ENCODE measurements around the gene AMD1. TPM values are rescaled to one million over a fixed set of nuclear protein-coding genes. Genes with fewer than 3 reads are reported as not detected.

AMD1 gene
- total and polyA plus RNA-seq, 9 of the 15 experiments (the other 6 are each of a cell fraction or from before 2014, with no cell fraction given), result 60.0 to 151 (median 85.6) TPM

- peak; percentile 51; the same call in 1 of the 2 replicates for TF ChIP-seq ARID1B (IDR thresholded peaks at IDR 0.05)
- peak; percentile 100 for TF ChIP-seq POLR2AphosphoS5 (IDR thresholded peaks at IDR 0.05; ENCODE audit: control insufficient read depth, insufficient read depth, low read depth, low read length)
- no peak; the same call in 1 of the 2 replicates for TF ChIP-seq GATAD2B (IDR thresholded peaks at IDR 0.05; ENCODE audit: borderline replicate concordance)
- no peak for TF ChIP-seq ETS2 (tag; IDR thresholded peaks at IDR 0.05; ENCODE audit: borderline replicate concordance, poor library complexity, severe bottlenecking)
- TF ChIP-seq MEF2D (tag; conservative IDR thresholded peaks at IDR 0.05; ENCODE audit: low read depth), result no peak
- TF ChIP-seq CREB3L1 (IDR thresholded peaks at IDR 0.05; ENCODE audit: borderline replicate concordance, low read depth), result peak; percentile 22; the same call in 1 of the 2 replicates
- TF ChIP-seq ZFP1 (CRISPR knock-in tag; IDR thresholded peaks at IDR 0.05), result no peak
- no peak for TF ChIP-seq SAFB2 (IDR thresholded peaks at IDR 0.05; ENCODE audit: borderline replicate concordance, low read depth, low read length, severe bottlenecking)
- no peak for TF ChIP-seq ZC3H8 (IDR thresholded peaks at IDR 0.05)
- no peak for TF ChIP-seq E2F8 (IDR thresholded peaks at IDR 0.05; ENCODE audit: low read depth, partially characterized antibody)
- TF ChIP-seq CGGBP1 (CRISPR knock-in tag; IDR thresholded peaks at IDR 0.05), result peak; percentile 95
- no peak for TF ChIP-seq NR0B1 (IDR thresholded peaks at IDR 0.05; ENCODE audit: partially characterized antibody)
These were observed at the start of gene AMD1 (continued) for GRCh38 chr6:110873981-110874879.
